K562 (cell line): ENCODE measurements around the gene KISS1. TPM values are rescaled to one million over a fixed set of nuclear protein-coding genes. Genes with fewer than 3 reads are reported as not detected.

Source experiments
- BCLAF1 ChIP-seq, 2 experiments: fragments of 450-650 bp in 1 of 2; IDR thresholded peaks; 2 replicates each; pipeline ENCODE4 v1.6.1; 2011 to 2017; ENCODE audit warnings: low read depth in 2 of 2, antibody characterized with exemption in 1 of 2, borderline replicate concordance in 1 of 2, low read length in 1 of 2, mild to moderate bottlenecking in 1 of 2, mixed read lengths in 1 of 2; ENCODE audit not compliant: control insufficient read depth in 1 of 2
- CC2D1A ChIP-seq: fragments of 450-650 bp; IDR thresholded peaks from 2 replicates; pipeline ENCODE4 v1.6.1; 2017; ENCODE audit warnings: mild to moderate bottlenecking
- CSDE1 ChIP-seq, 2 experiments: fragments of 450-650 bp; IDR thresholded peaks; 2 replicates each; pipeline ENCODE4 v1.6.1; 2016; ENCODE audit warnings: mild to moderate bottlenecking in 1 of 2
- CTBP1 ChIP-seq: fragments of 450-650 bp; IDR thresholded peaks from 2 replicates; pipeline ENCODE4 v1.6.1; 2016; ENCODE audit warnings: borderline replicate concordance
- DDX20 ChIP-seq: fragments of 450-650 bp; IDR thresholded peaks from 2 replicates; pipeline ENCODE4 v1.6.1; 2016; ENCODE audit warnings: missing genetic modification characterization, low read depth, mild to moderate bottlenecking, missing compliant biosample characterization, moderate library complexity
- ELF2 ChIP-seq: fragments of 250-450 bp; sonication (Bioruptor Pico); IDR thresholded peaks from 2 replicates; pipeline ENCODE4 v1.5.0; 2021; ENCODE audit warnings: mild to moderate bottlenecking
- GATA2 ChIP-seq: sonication (generic); formaldehyde crosslinking; IDR thresholded peaks from 2 replicates; pipeline ENCODE4 v1.4.0; 2020; ENCODE audit warnings: mild to moderate bottlenecking, missing genetic modification reagents
- KDM2B ChIP-seq: fragments of 250-450 bp; sonication (Bioruptor Pico); IDR thresholded peaks from 2 replicates; pipeline ENCODE4 v1.8.0; 2021; ENCODE audit warnings: mild to moderate bottlenecking, moderate library complexity
- MYC ChIP-seq, 2 experiments: fragments of 250-450 bp in 1 of 2; sonication (Bioruptor Pico) in 1 of 2; IDR thresholded peaks; 2 replicates each; pipeline versions ENCODE4 v1.5.1 to v1.6.1; 2012 to 2021; ENCODE audit warnings: low read depth in 2 of 2, borderline replicate concordance in 1 of 2, improper control_type of control experiment in 1 of 2, low read length in 1 of 2, mild to moderate bottlenecking in 1 of 2, moderate library complexity in 1 of 2
- PATZ1 ChIP-seq: fragments of 250-450 bp; sonication (Bioruptor Pico); IDR thresholded peaks from 2 replicates; pipeline ENCODE4 v1.5.0; 2020; ENCODE audit warnings: mild to moderate bottlenecking, borderline replicate concordance
- POLR3G ChIP-seq: IDR thresholded peaks from 2 replicates; pipeline ENCODE4 v1.6.1; 2011; ENCODE audit not compliant: insufficient read length, insufficient replicate concordance; ENCODE audit errors: extremely low read depth
- PRMT5 ChIP-seq: sonication (generic); formaldehyde crosslinking; IDR thresholded peaks from 2 replicates; pipeline ENCODE4 v1.5.0; 2020; ENCODE audit warnings: missing genetic modification reagents
- SRSF1 ChIP-seq: fragments of 200-400 bp; formaldehyde crosslinking; IDR thresholded peaks from 2 replicates; pipeline ENCODE4 v1.6.1; 2017; ENCODE audit warnings: mild to moderate bottlenecking, low read depth, low read length, moderate library complexity
- TCF7L2 ChIP-seq: fragments of 150-350 bp; IDR thresholded peaks from 2 replicates; pipeline ENCODE4 v1.6.1; 2016; ENCODE audit warnings: low read depth, mild to moderate bottlenecking, low read length, moderate library complexity
- TEAD1 ChIP-seq, 2 experiments: fragments of 450-650 bp in 1 of 2; sonication (generic) in 1 of 2; formaldehyde crosslinking; IDR thresholded peaks; 2 replicates each; pipeline versions ENCODE4 v1.4.0 to v1.8.0; 2020 to 2022; ENCODE audit warnings: mild to moderate bottlenecking in 2 of 2, missing genetic modification reagents in 1 of 2
- ZBTB26 ChIP-seq: fragments of 450-650 bp; formaldehyde crosslinking; IDR thresholded peaks from 2 replicates; pipeline ENCODE4 v1.4.0; 2022; ENCODE audit warnings: missing genetic modification characterization
- ZKSCAN3 ChIP-seq: fragments of 250-450 bp; sonication (Bioruptor Pico); IDR thresholded peaks from 2 replicates; pipeline ENCODE4 v1.4.0; 2020
- ZNF445 ChIP-seq: fragments of 250-450 bp; sonication (Bioruptor Pico); IDR thresholded peaks from 2 replicates; pipeline ENCODE4 v1.4.0; 2020; ENCODE audit warnings: low read depth, mild to moderate bottlenecking, moderate library complexity
- ZNF695 ChIP-seq: fragments of 450-650 bp; formaldehyde crosslinking; IDR thresholded peaks from 2 replicates; pipeline ENCODE4 v1.4.0; 2020; ENCODE audit warnings: mild to moderate bottlenecking, moderate library complexity
- ZNF830 ChIP-seq: fragments of 250-450 bp; sonication (Bioruptor Pico); IDR thresholded peaks from 2 replicates; pipeline ENCODE4 v1.5.0; 2021; ENCODE audit warnings: mild to moderate bottlenecking
- polyA plus RNA-seq, 8 experiments: library from polyadenylated mRNA; depleted of rRNA in 4 of 8; stranded (reverse) in 5 of 8; unstranded in 3 of 8; fragments of >200 nt; fragmentation: Nextera tagmentation in 2 of 8; fragmentation: Illumina TruSeq in 1 of 8; extraction: Ambion mirVana in 2 of 8; extraction: Trizol in 1 of 8; gene quantifications; 2 replicates each; pipeline versions ENCODE4 v1.2.1 to v1.2.3, GENCODE V29; 2011 to 2014; ENCODE audit warnings: inconsistent platforms in 1 of 8, missing spikeins in 1 of 8
- total RNA-seq, 7 experiments: library from RNA; depleted of rRNA in 6 of 7; stranded (reverse); fragments of >200 nt in 6 of 7; fragmentation: Illumina TruSeq in 2 of 7; extraction: Trizol in 2 of 7; gene quantifications; 2 replicates each; pipeline versions ENCODE4 v1.2.1 to v1.2.3, GENCODE V29; 2011 to 2021; ENCODE audit warnings: low replicate concordance in 1 of 7

Gene KISS1
- total and polyA plus RNA-seq, 9 of the 15 experiments (the other 6 are each of a cell fraction or from before 2014, with no cell fraction given), result 0.31 TPM; not detected in 8

GRCh38 chr1:204177133-204177532 is 19.2 kb downstream of the KISS1 start (continued):
- TF ChIP-seq CSDE1 (IDR thresholded peaks at IDR 0.05), result no peak
- no peak for TF ChIP-seq PATZ1 (CRISPR knock-in tag)
- no peak for TF ChIP-seq ZNF830 (CRISPR knock-in tag)
- TF ChIP-seq DDX20 (tag), result no peak
- TF ChIP-seq BCLAF1 (IDR thresholded peaks at IDR 0.05; ENCODE audit: borderline replicate concordance in 1 of 2, control insufficient read depth in 1 of 2, low read depth in 2 of 2, low read length in 1 of 2), result no peak
- TF ChIP-seq MYC (IDR thresholded peaks at IDR 0.05; ENCODE audit: low read depth, low read length), result peak; percentile 40; the same call in 1 of the 2 replicates
- no peak for TF ChIP-seq MYC (CRISPR knock-in tag; IDR thresholded peaks at IDR 0.05; ENCODE audit: borderline replicate concordance, low read depth)
- no peak for TF ChIP-seq PRMT5 (CRISPR knock-in tag)
- TF ChIP-seq ZKSCAN3 (CRISPR knock-in tag), result no peak
- TF ChIP-seq TEAD1 (CRISPR knock-in tag; IDR thresholded peaks at IDR 0.05), result peak; percentile 63 to 67; a peak in 2 of 4 replicates
- TF ChIP-seq SRSF1, result no peak
- no peak for TF ChIP-seq KDM2B (CRISPR knock-in tag)
- no peak for TF ChIP-seq ZBTB26 (CRISPR knock-in tag)
- TF ChIP-seq TCF7L2, result no peak
- TF ChIP-seq ZNF695, result no peak
- TF ChIP-seq CC2D1A, result no peak
- TF ChIP-seq CTBP1, result peak; percentile 86
- TF ChIP-seq GATA2, result peak; percentile 89
- no peak for TF ChIP-seq ELF2 (CRISPR knock-in tag)
- TF ChIP-seq ZNF445, result no peak
- TF ChIP-seq POLR3G, result no peak
